Erythroblast (primary cell): ENCODE data around the gene CDC42SE2.

Experiments
- GATA1 ChIP-seq: IDR thresholded peaks from 2 replicates; pipeline ENCODE4 v1.6.1; 2011; ENCODE audit warnings: low read depth, mild to moderate bottlenecking, control low read depth, low read length, moderate library complexity
- POLR2A ChIP-seq: IDR thresholded peaks from 2 replicates; pipeline ENCODE4 v1.6.1; 2011; ENCODE audit warnings: mild to moderate bottlenecking, low read length

GRCh38 chr5:131274326-131275063 lies 10.6 kb downstream of the CDC42SE2 start:
- TF ChIP-seq POLR2A: no peak
- no peak for TF ChIP-seq GATA1
